H9 (cell line): ENCODE measurements around the gene GDAP1L1. TPM values are rescaled to one million over a fixed set of nuclear protein-coding genes. Genes with fewer than 3 reads are reported as not detected.

Experiments used
- DNase-seq: peaks from one replicate; pipeline ENCODE4 v3.0.0-alpha.2; 2017
- H2AFZ ChIP-seq: one replicate; pipeline ENCODE4 v1.6.1; 2013; ENCODE audit warnings: mild to moderate bottlenecking, low read length, control low read depth, moderate library complexity
- H2AK5ac ChIP-seq: 2 replicates; pipeline ENCODE4 v1.6.1; 2013; ENCODE audit warnings: low read length, control low read depth, mixed read lengths; ENCODE audit not compliant: insufficient read length
- H2BK120ac ChIP-seq: one replicate; pipeline ENCODE4 v1.6.1; 2013; ENCODE audit warnings: low read depth, mild to moderate bottlenecking, low read length, control low read depth, inconsistent platforms; ENCODE audit not compliant: poor library complexity, severe bottlenecking
- H2BK12ac ChIP-seq: 2 replicates; pipeline ENCODE4 v1.6.1; 2013; ENCODE audit warnings: low read length, control low read depth, mixed read lengths, low read depth; ENCODE audit not compliant: insufficient read length
- H2BK15ac ChIP-seq: 2 replicates; pipeline ENCODE4 v1.6.1; 2013; ENCODE audit warnings: low read depth, low read length, control low read depth
- H2BK20ac ChIP-seq: one replicate; pipeline ENCODE4 v1.6.1; 2013; ENCODE audit warnings: low read depth, mild to moderate bottlenecking, low read length, control low read depth, inconsistent platforms; ENCODE audit not compliant: poor library complexity, severe bottlenecking
- H2BK5ac ChIP-seq: 2 replicates; pipeline ENCODE4 v1.6.1; 2013; ENCODE audit warnings: low read length, control low read depth, mixed read lengths; ENCODE audit not compliant: insufficient read length
- H3K14ac ChIP-seq: 2 replicates; pipeline ENCODE4 v1.6.1; 2013; ENCODE audit warnings: low read length, control low read depth; ENCODE audit not compliant: insufficient read depth
- H3K18ac ChIP-seq: 2 replicates; pipeline ENCODE4 v1.6.1; 2013; ENCODE audit warnings: low read depth, mild to moderate bottlenecking, mixed read lengths, low read length, control low read depth; ENCODE audit not compliant: insufficient read length
- H3K23ac ChIP-seq: 2 replicates; pipeline ENCODE4 v1.6.1; 2013; ENCODE audit warnings: low read length, control low read depth, mixed read lengths, low read depth; ENCODE audit not compliant: insufficient read length
- H3K23me2 ChIP-seq: 2 replicates; pipeline ENCODE4 v1.6.1; 2013; ENCODE audit warnings: low read depth, mild to moderate bottlenecking, mixed read lengths, low read length, control low read depth; ENCODE audit not compliant: insufficient read length, poor library complexity, severe bottlenecking
- H3K27ac ChIP-seq: 2 replicates; pipeline ENCODE4 v1.5.1; 2013; ENCODE audit warnings: low read length, control low read depth, mixed read lengths, low read depth; ENCODE audit not compliant: insufficient read length
- H3K27me3 ChIP-seq: 2 replicates; pipeline ENCODE4 v1.6.1; 2013; ENCODE audit warnings: low read length, control low read depth, inconsistent platforms; ENCODE audit not compliant: insufficient read depth
- H3K4ac ChIP-seq: 2 replicates; pipeline ENCODE4 v1.6.1; 2013; ENCODE audit warnings: low read depth, mild to moderate bottlenecking, control low read depth, inconsistent platforms, low read length, moderate library complexity
- H3K4me1 ChIP-seq: 2 replicates; pipeline ENCODE4 v1.6.1; 2013; ENCODE audit warnings: low read length, control low read depth, inconsistent platforms; ENCODE audit not compliant: insufficient read depth
- H3K4me2 ChIP-seq: 2 replicates; pipeline ENCODE4 v1.6.1; 2013; ENCODE audit warnings: low read length, control low read depth, mixed read lengths; ENCODE audit not compliant: insufficient read length, insufficient read depth
- H3K56ac ChIP-seq: 2 replicates; pipeline ENCODE4 v1.6.1; 2013; ENCODE audit warnings: low read depth, mild to moderate bottlenecking, mixed read lengths, low read length, control low read depth; ENCODE audit not compliant: insufficient read length
- H3K79me1 ChIP-seq: 2 replicates; pipeline ENCODE4 v1.6.1; 2013; ENCODE audit warnings: low read depth, mild to moderate bottlenecking, moderate library complexity, low read length, control low read depth, inconsistent platforms; ENCODE audit not compliant: insufficient read depth, poor library complexity, severe bottlenecking
- H3K79me2 ChIP-seq: 2 replicates; pipeline ENCODE4 v1.6.1; 2013; ENCODE audit warnings: low read length, control low read depth, inconsistent platforms; ENCODE audit not compliant: insufficient read depth
- H3K9ac ChIP-seq: 2 replicates; pipeline ENCODE4 v1.6.1; 2013; ENCODE audit warnings: low read length, control low read depth, mixed read lengths; ENCODE audit not compliant: insufficient read length; ENCODE audit errors: extremely low read depth
- H3K9me3 ChIP-seq: one replicate; pipeline ENCODE4 v1.6.1; 2013; ENCODE audit warnings: low read depth, low read length, inconsistent platforms; ENCODE audit not compliant: control insufficient read depth
- H3T11ph ChIP-seq: one replicate; pipeline ENCODE4 v1.6.1; 2013; ENCODE audit warnings: mild to moderate bottlenecking, low read length, control low read depth, inconsistent platforms
- H4K20me1 ChIP-seq: one replicate; pipeline ENCODE4 v1.6.1; 2013; ENCODE audit not compliant: control insufficient read depth, insufficient read length, insufficient read depth
- H4K5ac ChIP-seq: 2 replicates; pipeline ENCODE4 v1.6.1; 2013; ENCODE audit warnings: low read depth, mild to moderate bottlenecking, mixed read lengths, low read length, control low read depth; ENCODE audit not compliant: insufficient read length
- H4K8ac ChIP-seq: replicated peaks from 2 replicates; pipeline ENCODE4 v1.6.1; 2013; ENCODE audit warnings: low read length, control low read depth, mixed read lengths, low read depth; ENCODE audit not compliant: insufficient read length
- H4K91ac ChIP-seq: 2 replicates; pipeline ENCODE4 v1.6.1; 2013; ENCODE audit warnings: low read depth, mild to moderate bottlenecking, moderate library complexity, mixed read lengths, low read length, control low read depth; ENCODE audit not compliant: insufficient read length
- H3K27ac Mint-ChIP-seq, 3 experiments: 2 replicates in 2 of 3; 3 replicates in 1 of 3; pipeline ENCODE4 v1.8.0; 2020 to 2021; ENCODE audit warnings: mixed read lengths in 3 of 3, mild to moderate bottlenecking in 1 of 3, moderate library complexity in 1 of 3
- H3K27me3 Mint-ChIP-seq: 2 replicates; pipeline ENCODE4 v1.8.0; 2021; ENCODE audit warnings: low read depth, mild to moderate bottlenecking, moderate library complexity, mixed read lengths
- H3K36me3 Mint-ChIP-seq, 3 experiments: 2 replicates in 2 of 3; 3 replicates in 1 of 3; pipeline ENCODE4 v1.8.0; 2020 to 2021; ENCODE audit warnings: low read depth in 3 of 3, mixed read lengths in 3 of 3; ENCODE audit not compliant: insufficient read depth in 1 of 3
- H3K4me1 Mint-ChIP-seq, 2 experiments: 2 replicates each; pipeline ENCODE4 v1.8.0; 2020; ENCODE audit warnings: mixed read lengths in 2 of 2
- H3K4me3 Mint-ChIP-seq, 2 experiments: 2 replicates in 1 of 2; 3 replicates in 1 of 2; pipeline ENCODE4 v1.8.0; 2020 to 2021; ENCODE audit warnings: mild to moderate bottlenecking in 2 of 2, mixed read lengths in 2 of 2, moderate library complexity in 1 of 2
- H3K9me3 Mint-ChIP-seq, 2 experiments: 2 replicates in 1 of 2; 3 replicates in 1 of 2; pipeline ENCODE4 v1.8.0; 2020; ENCODE audit warnings: mild to moderate bottlenecking in 2 of 2, mixed read lengths in 2 of 2, moderate library complexity in 1 of 2
- CTCF ChIP-seq: fragments of 200-600 bp; sonication (generic); conservative IDR thresholded peaks from 3 replicates; pipeline ENCODE4 v1.8.0; 2021; ENCODE audit warnings: antibody characterized with exemption, mild to moderate bottlenecking
- WGBS: extraction: QIAGEN DNeasy Blood & Tissue Kit; methylation state at CpG from one replicate; pipeline ENCODE4 v1.1.7; 2013; ENCODE audit warnings: missing lambda C conversion rate, low lambda C conversion rate, mixed read lengths; ENCODE audit not compliant: insufficient read length; ENCODE audit errors: extremely low coverage; 5-methylcytosine and 5-hydroxymethylcytosine counted together
- total RNA-seq: library from RNA; stranded (reverse); gene quantifications from 2 replicates; pipeline ENCODE4 v1.2.1, GENCODE V29; 2021

The GDAP1L1 gene
- total RNA-seq, 1 experiment from 2014 or later = 5.9 TPM

GRCh38 chr20:44306927-44307326 lies 59.8 kb downstream of the GDAP1L1 start:
- Histone ChIP-seq H3K18ac (no peak overlapping the region), H3T11ph (no peak overlapping the region), H3K4me1 (no peaks in the 10 kb centered on the region), H3K23ac (no peak overlapping the region), H3K56ac (no peak overlapping the region), H3K27me3 (no peaks in the 10 kb centered on the region), H2BK5ac (no peak overlapping the region), H3K79me2 (no peaks in the 10 kb centered on the region), H4K8ac (no peak overlapping the region), H3K23me2 (peaks cover 7% of the 10 kb centered on the region), H2BK20ac (no peak overlapping the region), H4K20me1 (peaks cover 2% of the 10 kb centered on the region), H2AFZ (no peak overlapping the region), H4K91ac (no peak overlapping the region), H3K4ac (no peak overlapping the region), H2BK15ac (no peak overlapping the region), H3K79me1 (no peaks in the 10 kb centered on the region), H3K14ac (no peak overlapping the region), H3K27ac (no peak overlapping the region), H3K9me3 (no peaks in the 10 kb centered on the region), H4K5ac (no peak overlapping the region), H2BK120ac (no peak overlapping the region), H2AK5ac (no peak overlapping the region), H2BK12ac (no peak overlapping the region), H3K4me2 (no peak overlapping the region), H3K9ac (no peak overlapping the region)
- DNase-seq = no peak
- H3K27me3 Mint-ChIP-seq = peaks cover 12% of the 10 kb centered on the region
- no peak for TF ChIP-seq CTCF
- no peaks in the 10 kb centered on the region; a peak in 1 of 5 replicates for H3K9me3 Mint-ChIP-seq
- no peak overlapping the region; a peak in 1 of 7 replicates for H3K27ac Mint-ChIP-seq
- H3K4me3 Mint-ChIP-seq = no peak overlapping the region
- no peaks in the 10 kb centered on the region for H3K36me3 Mint-ChIP-seq
- no CpG with 5 or more reads among the region's 9 CpGs for WGBS
- peaks cover 9 to 10% of the 10 kb centered on the region in 2 experiments for H3K4me1 Mint-ChIP-seq
